RWPE2 (cell line): ENCODE measurements around the gene OCA2.

Source experiments
- ATAC-seq: fragments of 200-7000 bp; cut with Tn5 transposase; 3 replicates; pipeline ENCODE4 v1.9.1; 2021; ENCODE audit warnings: low read depth
- DNase-seq: peaks from one replicate; pipeline ENCODE4 v3.0.0-alpha.2; 2020; ENCODE audit warnings: low spot score
- H3K27ac ChIP-seq: fragments of 450-650 bp; 2 replicates; pipeline ENCODE4 v1.5.1; 2017; ENCODE audit warnings: mild to moderate bottlenecking; ENCODE audit not compliant: poor library complexity, severe bottlenecking
- H3K27me3 ChIP-seq: fragments of 250-450 bp; sonication (Bioruptor Pico); 2 replicates; pipeline ENCODE4 v1.5.1; 2021; ENCODE audit warnings: mild to moderate bottlenecking, moderate library complexity; ENCODE audit not compliant: insufficient read depth, poor library complexity, severe bottlenecking
- H3K36me3 ChIP-seq: fragments of 250-450 bp; sonication (Bioruptor Pico); 2 replicates; pipeline ENCODE4 v1.5.1; 2020; ENCODE audit warnings: low read depth, mild to moderate bottlenecking, moderate library complexity
- H3K4me1 ChIP-seq: fragments of 250-450 bp; sonication (Bioruptor Pico); 2 replicates; pipeline ENCODE4 v1.5.1; 2021; ENCODE audit warnings: mild to moderate bottlenecking, moderate library complexity; ENCODE audit not compliant: insufficient read depth, poor library complexity, severe bottlenecking
- H3K4me3 ChIP-seq: fragments of 250-450 bp; sonication (Bioruptor Pico); 2 replicates; pipeline ENCODE4 v1.5.1; 2021; ENCODE audit warnings: mild to moderate bottlenecking, moderate library complexity; ENCODE audit not compliant: severe bottlenecking
- H3K9me3 ChIP-seq: fragments of 250-450 bp; sonication (Bioruptor Pico); 2 replicates; pipeline ENCODE4 v1.5.1; 2021; ENCODE audit warnings: mild to moderate bottlenecking, moderate library complexity; ENCODE audit not compliant: severe bottlenecking
- CTCF ChIP-seq: fragments of 450-650 bp; IDR thresholded peaks from one replicate; pipeline ENCODE4 v1.5.1; 2017; ENCODE audit warnings: mild to moderate bottlenecking, moderate library complexity; ENCODE audit not compliant: poor library complexity, severe bottlenecking

OCA2 gene

GRCh38 chr15:28114721-28115622, 15.9 kb upstream of the OCA2 start:
- ATAC-seq (no peak), DNase-seq (no peak)
- TF ChIP-seq CTCF = no peak
- Histone ChIP-seq H3K4me3 (no peak overlapping the region), H3K27ac (no peak overlapping the region), H3K36me3 (peaks cover 71% of the 10 kb centered on the region), H3K4me1 (no peaks in the 10 kb centered on the region), H3K27me3 (no peaks in the 10 kb centered on the region), H3K9me3 (no peaks in the 10 kb centered on the region)

GRCh38 chr15:28114114-28114455, 15.0 kb upstream of the OCA2 start:
- Histone ChIP-seq H3K27me3 (no peaks in the 10 kb centered on the region), H3K4me1 (no peaks in the 10 kb centered on the region), H3K4me3 (no peak overlapping the region), H3K9me3 (no peaks in the 10 kb centered on the region), H3K36me3 (peaks cover 65% of the 10 kb centered on the region), H3K27ac (no peak overlapping the region)
- no peak for DNase-seq
- no peak for TF ChIP-seq CTCF
- ATAC-seq = no peak

GRCh38 chr15:28113394-28114113, 14.4 kb upstream of the OCA2 start:
- no peak overlapping the region for H3K27ac ChIP-seq
- ATAC-seq (no peak), DNase-seq (no peak)
- no peaks in the 10 kb centered on the region for H3K9me3 ChIP-seq
- no peaks in the 10 kb centered on the region for H3K4me1 ChIP-seq
- peaks cover 61% of the 10 kb centered on the region for H3K36me3 ChIP-seq
- no peaks in the 10 kb centered on the region for H3K27me3 ChIP-seq
- no peak for TF ChIP-seq CTCF
- H3K4me3 ChIP-seq = no peak overlapping the region

- DNase-seq = no peak
- no peak for TF ChIP-seq CTCF
- Histone ChIP-seq H3K4me3 (no peak overlapping the region), H3K4me1 (no peaks in the 10 kb centered on the region), H3K27ac (no peak overlapping the region), H3K36me3 (peaks cover 55% of the 10 kb centered on the region), H3K9me3 (no peaks in the 10 kb centered on the region), H3K27me3 (no peaks in the 10 kb centered on the region)
- ATAC-seq = no peak
Observed at GRCh38 chr15:28112962-28113361, 13.8 kb upstream of the OCA2 start.
